Measurements from ENCODE around the gene SLC44A5.

- TF ChIP-seq CTCF (IDR thresholded peaks at IDR 0.05) (no peak), POLR2AphosphoS5 (IDR thresholded peaks at IDR 0.05) (no peak)
These were observed 81.4 kb downstream of the SLC44A5 start for GRCh38 chr1:75529488-75529887.

Measured in stomach (tissue), 4 donors.